ENCODE results near the gene DBN1. TPM values are rescaled to one million over a fixed set of nuclear protein-coding genes. Genes with fewer than 3 reads are reported as not detected.

The DBN1 gene
- total and polyA plus RNA-seq, 2 donors (not counting 3 experiments of a cell fraction or from before 2014, with no cell fraction given), result 198 to 336 TPM

GRCh38 chr5:177520916-177521513, 47.6 kb upstream of the DBN1 start:
- Histone ChIP-seq H3K4me1 (ENCODE audit: control insufficient read depth, extremely low read depth, insufficient read depth, low read length) (peaks cover 4% of the 10 kb centered on the region), H3K36me3 (ENCODE audit: control insufficient read depth in 2 of 2, extremely low read depth in 1 of 2, insufficient read depth in 2 of 2, low read length in 2 of 2) (peaks cover 6 to 39% of the 10 kb centered on the region in 2 experiments), H3K9me3 (replicated peaks; ENCODE audit: control insufficient read depth, insufficient read depth, low read length) (no peaks in the 10 kb centered on the region), H4K20me1 (replicated peaks; ENCODE audit: control insufficient read depth, extremely low read depth, insufficient read depth, low read length) (no peaks in the 10 kb centered on the region), H2AFZ (ENCODE audit: low read depth, low read length) (no peak overlapping the region), H3K27ac (ENCODE audit: insufficient read depth, low read depth, low read length) (no peak overlapping the region), H3K79me2 (ENCODE audit: control insufficient read depth, insufficient read depth, low read length) (peaks cover 4% of the 10 kb centered on the region), H3K4me3 (replicated peaks in 1 of 3; ENCODE audit: insufficient read depth in 1 of 3, low read depth in 1 of 3, low read length in 3 of 3) (no peak overlapping the region), H3K27me3 (ENCODE audit: control insufficient read depth in 2 of 2, insufficient read depth in 2 of 2, low read length in 2 of 2) (no peaks in the 10 kb centered on the region), H3K9ac (replicated peaks; ENCODE audit: extremely low read depth, insufficient read depth, low read length) (no peak overlapping the region), H3K9me1 (replicated peaks; ENCODE audit: control insufficient read depth, extremely low read depth, insufficient read depth, low read length) (no peaks in the 10 kb centered on the region), H3K4me2 (ENCODE audit: insufficient read depth, low read length) (no peak overlapping the region)
- intact Hi-C loops (cut with micrococcal nuclease), result no loop called here
- no TSS peak for BruUV-seq (replicated peaks)
- DNase-seq (ENCODE audit: low read depth, low spot score) (no peak), FAIRE-seq (no peak)
- ChIA-PET POLR2A (no interaction called here), CTCF (no interaction called here)
- dilution Hi-C loops (cut with MboI; ENCODE audit: extremely low pct_ligation_motif_present, low sequenced_read_pairs), result no loop called here
- TF ChIP-seq EZH2 (IDR thresholded peaks at IDR 0.05; ENCODE audit: borderline replicate concordance, low read depth, low read length, severe bottlenecking) (no peak), POLR2AphosphoS5 (IDR thresholded peaks at IDR 0.05; ENCODE audit: insufficient read depth, low read depth, low read length) (no peak), FOS (IDR thresholded peaks at IDR 0.05; ENCODE audit: borderline replicate concordance, insufficient read depth, low read length) (no peak), MYC (IDR thresholded peaks at IDR 0.05; ENCODE audit: low read depth, low read length) (no peak), JUN (IDR thresholded peaks at IDR 0.05; ENCODE audit: borderline replicate concordance, insufficient read depth, insufficient read length, low read depth) (no peak), POLR2A (IDR thresholded peaks at IDR 0.05; ENCODE audit: low read depth, low read length) (no peak), CTCF (IDR thresholded peaks at IDR 0.05; ENCODE audit: extremely low read depth in 1 of 2, insufficient read depth in 1 of 2, low read depth in 1 of 2, low read length in 2 of 2) (no peak)
- TF ChIP-seq, protein P1, sequence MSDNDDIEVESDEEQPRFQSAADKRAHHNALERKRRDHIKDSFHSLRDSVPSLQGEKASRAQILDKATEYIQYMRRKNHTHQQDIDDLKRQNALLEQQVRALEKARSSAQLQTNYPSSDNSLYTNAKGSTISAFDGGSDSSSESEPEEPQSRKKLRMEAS (IDR thresholded peaks at IDR 0.05; ENCODE audit: insufficient read depth, insufficient read length), result no peak
